Immature natural killer cell (primary cell): ENCODE measurements around the gene TPX2. TPM values are rescaled to one million over a fixed set of nuclear protein-coding genes. Genes with fewer than 3 reads are reported as not detected.

ENCODE experiments used
- DNase-seq, 3 donors: peaks; one replicate each; pipeline ENCODE4 v3.0.0; 2022; ENCODE audit warnings: mixed read lengths in 1 of 3
- H3K27ac Mint-ChIP-seq, 6 donors: one replicate each; pipeline ENCODE4 v1.8.0; 2020; ENCODE audit warnings: mixed read lengths in 6 of 6, mild to moderate bottlenecking in 5 of 6, inconsistent platforms in 4 of 6, moderate library complexity in 3 of 6
- H3K27me3 Mint-ChIP-seq, 3 donors: one replicate each; pipeline ENCODE4 v1.8.0; 2020 to 2021; ENCODE audit warnings: low read depth in 3 of 3, mild to moderate bottlenecking in 3 of 3, mixed read lengths in 3 of 3, moderate library complexity in 3 of 3, inconsistent platforms in 1 of 3
- H3K36me3 Mint-ChIP-seq, 3 donors: one replicate each; pipeline ENCODE4 v1.8.0; 2020; ENCODE audit warnings: mixed read lengths in 3 of 3, inconsistent platforms in 2 of 3, mild to moderate bottlenecking in 2 of 3
- H3K4me1 Mint-ChIP-seq, 2 donors: one replicate each; pipeline ENCODE4 v1.8.0; 2020; ENCODE audit warnings: inconsistent platforms in 2 of 2, mild to moderate bottlenecking in 2 of 2, mixed read lengths in 2 of 2, moderate library complexity in 1 of 2
- H3K4me3 Mint-ChIP-seq, 5 donors: one replicate each; pipeline ENCODE4 v1.8.0; 2020; ENCODE audit warnings: mild to moderate bottlenecking in 5 of 5, mixed read lengths in 5 of 5, inconsistent platforms in 3 of 5, moderate library complexity in 3 of 5
- H3K9me3 Mint-ChIP-seq, 6 donors: one replicate each; pipeline ENCODE4 v1.8.0; 2020; ENCODE audit warnings: mild to moderate bottlenecking in 6 of 6, mixed read lengths in 6 of 6, inconsistent platforms in 4 of 6, moderate library complexity in 3 of 6
- polyA plus RNA-seq, 3 donors: library from polyadenylated mRNA; unstranded; fragments of 300-500 nt; fragmentation: Illumina TruSeq; gene quantifications; one replicate each; pipeline ENCODE4 v1.2.3, GENCODE V29; 2021

The TPX2 gene
- polyA plus RNA-seq, 3 donors from 2014 or later = 1.2 to 3.0 (median 1.8) TPM

DNA sequence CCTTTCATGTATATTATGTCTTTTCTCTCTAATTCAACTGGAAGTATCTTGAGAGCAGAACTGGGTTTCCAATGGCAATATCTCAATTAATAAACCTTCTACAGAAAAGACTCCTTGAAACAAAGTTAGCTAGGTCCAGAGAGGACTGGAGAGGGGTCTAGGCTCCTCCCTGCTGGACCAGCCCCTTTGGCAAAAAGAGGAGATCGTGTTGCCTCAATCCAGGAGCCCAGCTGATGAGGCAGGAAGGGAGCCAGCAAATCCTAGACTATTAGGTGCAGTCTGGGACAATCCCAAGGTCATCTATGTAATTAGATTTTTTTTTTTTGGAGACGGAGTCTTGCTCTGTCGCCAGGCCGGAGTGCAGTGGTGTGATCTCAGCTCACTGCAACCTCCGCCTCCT lies 38.3 kb upstream of the TPX2 start:
- peaks cover 72 to 76% of the 10 kb centered on the region in 2 donors for H3K4me1 Mint-ChIP-seq
- peak overlapping the region in 4 of 5 donors; percentile 3 to 51 (median 30) for H3K4me3 Mint-ChIP-seq
- peaks cover 7 to 15% (median 14%) of the 10 kb centered on the region in 3 donors for H3K36me3 Mint-ChIP-seq
- H3K27me3 Mint-ChIP-seq = no peaks in the 10 kb centered on the region
- no peaks in the 10 kb centered on the region for H3K9me3 Mint-ChIP-seq
- H3K27ac Mint-ChIP-seq = peak overlapping the region; percentile 74 to 90 (median 84)
- DNase-seq = no peak

GRCh38 chr20:31701591-31701990 lies 37.5 kb upstream of the TPX2 start:
- Mint-ChIP-seq H3K36me3 (peaks cover 9 to 16% (median 15%) of the 10 kb centered on the region in 3 donors), H3K9me3 (no peaks in the 10 kb centered on the region), H3K27me3 (no peaks in the 10 kb centered on the region), H3K4me3 (peak overlapping the region in 2 of 5 donors; percentile 29 to 43), H3K27ac (peak overlapping the region; percentile 73 to 90 (median 88)), H3K4me1 (peaks cover 73 to 79% of the 10 kb centered on the region in 2 donors)
- no peak for DNase-seq

DNA sequence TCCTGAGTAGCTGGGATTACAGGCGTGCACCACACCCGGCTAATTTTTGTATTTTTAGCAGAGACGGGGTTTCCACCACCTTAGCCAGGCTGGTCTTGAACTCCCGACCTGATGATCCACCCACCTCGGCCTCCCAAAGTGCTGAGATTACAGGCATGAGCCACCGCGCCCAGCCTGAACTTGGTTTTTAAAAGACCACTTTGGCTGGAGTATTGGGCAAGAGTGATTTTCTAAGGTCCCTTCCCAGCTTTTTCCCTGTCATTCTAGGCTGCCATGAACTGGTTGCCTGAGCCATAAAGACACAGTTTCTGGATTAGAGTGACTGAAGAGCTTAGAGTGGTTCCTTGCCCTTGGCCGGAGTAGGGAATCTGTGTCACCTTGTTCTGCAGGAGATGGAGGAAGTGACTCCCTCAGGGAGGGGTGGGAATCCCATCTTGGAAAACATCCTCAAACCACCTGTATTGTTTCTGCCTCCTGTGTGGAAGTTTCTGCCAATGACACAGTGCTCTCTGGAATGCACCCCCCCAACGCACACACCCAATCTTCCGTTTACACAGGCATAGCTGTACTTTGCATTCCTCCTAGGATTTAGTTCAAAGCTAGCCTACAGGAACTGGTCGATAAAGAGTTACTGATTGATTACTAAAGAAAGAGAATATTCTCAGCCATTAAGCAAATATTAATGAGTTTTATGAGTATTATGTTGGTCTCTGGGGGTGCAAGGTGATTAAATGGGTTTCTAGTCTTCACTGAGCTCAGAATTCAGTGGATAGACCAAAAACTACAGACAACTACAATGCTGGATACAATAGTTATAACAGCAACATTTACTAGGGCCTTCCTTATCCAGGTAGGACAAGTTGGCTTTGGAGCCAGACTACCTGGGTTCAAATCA lies 34.6 kb upstream of the TPX2 start:
- Mint-ChIP-seq H3K36me3 (peaks cover 13 to 25% (median 19%) of the 10 kb centered on the region in 3 donors), H3K27ac (peak overlapping the region in 5 of 6 donors; percentile 53 to 83 (median 63)), H3K27me3 (no peaks in the 10 kb centered on the region), H3K4me1 (peaks cover 74 to 81% of the 10 kb centered on the region in 2 donors), H3K4me3 (no peak overlapping the region), H3K9me3 (no peaks in the 10 kb centered on the region)
- DNase-seq = no peak

DNA sequence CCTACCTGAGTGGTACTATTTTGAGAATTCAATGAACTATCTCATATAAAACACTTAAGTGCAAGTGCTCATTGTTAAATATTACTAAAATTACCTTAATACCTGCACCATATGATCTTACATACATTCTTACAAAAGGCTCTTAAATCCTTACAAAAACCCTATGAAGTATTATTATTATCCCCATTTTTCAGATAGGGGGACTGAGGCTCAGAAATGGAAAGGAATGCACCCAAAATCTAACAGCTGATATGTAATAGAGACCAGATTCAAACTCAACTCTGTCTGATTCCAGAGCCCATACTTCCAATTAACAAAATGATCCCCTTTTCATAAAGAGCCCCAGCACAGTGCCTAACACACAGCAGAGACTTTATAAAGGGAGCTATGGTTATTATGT lies 33.9 kb upstream of the TPX2 start:
- Mint-ChIP-seq H3K27ac (peak overlapping the region; percentile 6 to 83 (median 60)), H3K4me1 (peaks cover 72 to 80% of the 10 kb centered on the region in 2 donors)
- DNase-seq = no peak

DNA sequence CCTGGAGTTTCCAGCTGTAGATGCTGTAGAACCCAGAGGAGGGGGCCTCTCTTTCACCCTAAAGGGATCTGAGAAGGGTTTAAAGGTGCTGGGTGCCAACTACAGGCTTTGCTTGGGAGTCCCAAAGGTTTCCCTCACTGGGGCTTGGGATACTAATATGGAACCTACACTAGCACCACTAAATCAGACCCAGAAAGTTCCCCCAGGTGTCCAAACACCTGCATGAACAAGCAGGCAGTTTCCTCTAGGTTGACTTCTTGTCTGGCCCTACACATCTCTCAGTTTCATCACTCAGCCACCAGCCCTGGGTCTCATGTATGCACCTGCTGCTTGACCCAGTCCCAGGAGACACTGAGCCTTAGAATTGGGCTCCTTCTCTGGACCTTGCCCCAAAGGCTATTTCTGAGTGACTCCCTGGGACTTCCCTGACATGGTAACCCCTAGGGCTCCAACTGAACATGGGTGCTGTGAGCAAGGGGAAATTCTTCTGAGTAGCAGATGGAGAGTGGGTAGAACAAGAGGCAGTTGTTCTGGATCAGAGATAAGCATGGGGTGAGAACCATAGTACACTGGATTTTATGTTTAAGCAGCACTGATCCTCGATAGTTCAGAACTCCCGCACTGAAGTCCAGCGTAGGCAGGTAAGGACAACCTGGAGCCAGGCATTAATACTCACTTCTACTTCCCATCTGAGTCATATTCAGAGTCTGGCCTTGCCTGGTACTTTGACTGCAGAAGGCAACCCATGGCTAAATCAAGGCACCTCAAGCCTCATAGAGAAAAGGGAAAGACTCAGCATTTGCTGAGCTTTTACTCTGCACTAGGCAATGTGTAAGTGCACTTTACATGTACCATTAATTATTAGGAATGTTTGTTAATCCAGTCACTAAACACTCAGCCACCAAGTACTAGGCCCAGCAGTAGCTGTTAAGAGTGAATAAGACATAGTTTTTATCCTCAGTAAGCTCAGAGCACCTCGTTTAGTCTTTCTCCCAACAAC lies 33.2 kb upstream of the TPX2 start:
- Mint-ChIP-seq H3K4me3 (peak overlapping the region in 1 of 5 donors; percentile 10), H3K36me3 (peaks cover 14 to 24% (median 17%) of the 10 kb centered on the region in 3 donors), H3K4me1 (peaks cover 73 to 80% of the 10 kb centered on the region in 2 donors), H3K27me3 (no peaks in the 10 kb centered on the region), H3K9me3 (no peaks in the 10 kb centered on the region), H3K27ac (peak overlapping the region; percentile 71 to 88 (median 80))
- no peak for DNase-seq

More for the DNA sequence above, 33.9 kb upstream of the TPX2 start:
- no peaks in the 10 kb centered on the region for H3K9me3 Mint-ChIP-seq
- H3K27me3 Mint-ChIP-seq = no peaks in the 10 kb centered on the region
- H3K4me3 Mint-ChIP-seq = peak overlapping the region in 1 of 5 donors; percentile 9
- H3K36me3 Mint-ChIP-seq = peaks cover 18 to 29% (median 22%) of the 10 kb centered on the region in 3 donors

GRCh38 chr20:31706607-31707257 lies 32.4 kb upstream of the TPX2 start:
- DNase-seq = no peak
- Mint-ChIP-seq H3K9me3 (no peaks in the 10 kb centered on the region), H3K4me3 (peak overlapping the region in 1 of 5 donors; percentile 53), H3K27ac (peak overlapping the region; percentile 71 to 88 (median 80)), H3K27me3 (no peaks in the 10 kb centered on the region), H3K36me3 (peaks cover 13 to 23% (median 14%) of the 10 kb centered on the region in 3 donors), H3K4me1 (peaks cover 74 to 80% of the 10 kb centered on the region in 2 donors)

- no peaks in the 10 kb centered on the region for H3K9me3 Mint-ChIP-seq
Observed at GRCh38 chr20:31707258-31707615, 31.9 kb upstream of the TPX2 start.

DNA sequence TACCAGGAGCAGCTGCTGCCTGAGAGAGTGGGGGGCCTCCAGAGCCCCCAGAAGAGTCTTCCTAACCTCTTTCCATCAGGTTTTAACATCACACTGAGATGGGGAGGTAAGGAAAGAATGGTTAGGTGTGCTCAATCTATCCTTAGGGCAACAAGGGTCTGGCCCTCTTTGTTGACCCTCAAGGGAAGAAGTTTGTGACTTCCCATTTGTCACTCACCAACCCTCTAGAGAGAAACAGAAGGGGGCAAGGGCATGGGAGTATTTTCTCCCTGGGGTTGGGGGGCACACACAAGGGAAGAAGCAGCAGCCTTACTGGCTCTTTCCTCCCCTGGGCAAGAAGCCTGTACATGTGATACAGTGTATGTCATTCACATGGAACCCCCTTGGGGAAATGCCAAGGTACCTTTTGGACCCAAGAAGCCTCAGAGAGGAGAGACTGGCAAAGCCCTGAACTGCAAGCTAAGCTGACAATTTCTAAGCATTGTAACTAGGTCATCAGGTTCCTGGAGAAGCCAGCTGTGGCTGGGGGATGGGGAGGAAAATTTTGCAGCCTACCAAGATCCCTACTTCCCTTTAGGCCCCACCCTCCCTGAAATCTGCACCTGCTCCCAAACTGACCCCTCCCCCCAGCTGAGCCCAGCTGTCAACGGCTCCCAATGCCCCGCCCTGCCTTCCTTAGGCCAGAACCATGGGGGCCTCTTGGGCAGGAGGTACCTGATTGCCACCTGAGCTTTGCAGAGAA lies 30.9 kb upstream of the TPX2 start:
- Mint-ChIP-seq H3K4me1 (peaks cover 83 to 88% of the 10 kb centered on the region in 2 donors), H3K27ac (peak overlapping the region; percentile 53 to 85 (median 80)), H3K9me3 (no peaks in the 10 kb centered on the region), H3K4me3 (peak overlapping the region in 4 of 5 donors; percentile 2 to 51 (median 23)), H3K36me3 (peaks cover 14 to 20% (median 14%) of the 10 kb centered on the region in 3 donors), H3K27me3 (peaks cover 0 to 2% (median 0%) of the 10 kb centered on the region in 3 donors)
- DNase-seq = no peak

More at GRCh38 chr20:31707258-31707615, 31.9 kb upstream of the TPX2 start:
- Mint-ChIP-seq H3K4me1 (peaks cover 74 to 80% of the 10 kb centered on the region in 2 donors), H3K27ac (peak overlapping the region in 5 of 6 donors; percentile 74 to 88 (median 83)), H3K4me3 (peak overlapping the region in 1 of 5 donors; percentile 53), H3K36me3 (peaks cover 8 to 20% (median 11%) of the 10 kb centered on the region in 3 donors), H3K27me3 (no peaks in the 10 kb centered on the region)
- DNase-seq = no peak

DNA sequence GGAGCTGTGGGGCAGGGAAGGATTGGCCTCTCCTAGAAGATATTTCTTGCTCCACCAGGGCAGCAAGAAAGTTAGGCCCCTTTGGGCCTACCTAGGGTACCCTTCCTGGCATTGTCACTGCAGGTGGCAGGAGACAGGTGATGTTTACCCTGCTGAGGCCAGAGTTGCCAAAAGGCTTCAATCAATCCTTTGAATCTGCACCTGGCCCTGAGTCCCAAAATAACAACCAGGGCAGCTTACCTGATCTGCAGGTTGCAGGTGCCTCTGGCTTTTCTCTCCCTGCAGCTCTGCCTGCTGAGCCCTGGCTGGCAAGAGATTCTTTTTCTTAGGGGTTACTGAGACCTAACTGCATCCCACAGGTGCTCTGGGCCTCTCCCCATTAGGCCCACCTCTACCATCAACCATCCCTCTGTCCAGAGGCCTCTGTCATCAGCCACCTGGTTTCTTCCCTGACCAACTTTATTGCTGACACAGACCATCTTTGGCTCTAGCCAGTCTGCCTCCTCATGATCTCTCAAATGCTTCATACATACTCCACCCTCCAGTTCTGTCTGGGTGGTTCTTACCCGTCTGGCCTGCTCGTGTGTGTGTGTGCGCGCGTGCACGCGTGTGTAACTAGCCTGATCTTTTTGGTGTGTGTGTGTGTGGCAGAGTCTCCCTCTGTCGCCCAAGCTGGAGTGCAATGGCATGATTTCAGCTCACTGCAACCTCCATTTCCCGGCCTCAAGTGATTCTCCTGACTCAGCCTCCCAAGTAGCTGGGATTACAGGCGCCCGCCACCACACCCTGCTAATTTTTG lies 30.2 kb upstream of the TPX2 start:
- H3K4me1 Mint-ChIP-seq = peaks cover 90 to 96% of the 10 kb centered on the region in 2 donors
- DNase-seq = no peak
- H3K27ac Mint-ChIP-seq = peak overlapping the region; percentile 83 to 90 (median 84)
- peaks cover 0 to 2% (median 0%) of the 10 kb centered on the region in 3 donors for H3K27me3 Mint-ChIP-seq
- no peaks in the 10 kb centered on the region for H3K9me3 Mint-ChIP-seq
- H3K4me3 Mint-ChIP-seq = peak overlapping the region; percentile 17 to 72 (median 63)
- H3K36me3 Mint-ChIP-seq = peaks cover 14 to 22% (median 20%) of the 10 kb centered on the region in 3 donors

DNA sequence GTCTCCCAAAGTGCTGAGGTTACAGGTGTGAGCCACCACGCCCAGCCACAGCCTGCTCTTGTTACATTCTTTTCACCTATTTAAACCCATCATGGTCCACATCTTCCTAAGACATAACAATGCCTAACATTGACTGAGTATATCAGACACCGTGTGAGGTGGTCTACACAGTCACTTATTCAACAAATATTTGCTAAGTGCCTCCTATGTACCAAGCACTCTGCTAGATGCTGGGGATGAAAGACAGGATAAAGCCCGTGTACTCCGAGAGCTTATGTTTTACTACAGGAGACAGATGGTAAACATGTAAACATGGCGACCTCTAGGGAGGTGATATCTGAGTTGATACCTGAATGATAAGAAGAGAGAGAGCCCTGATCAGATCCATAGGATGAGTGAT lies 29.2 kb upstream of the TPX2 start:
- Mint-ChIP-seq H3K27ac (peak overlapping the region; percentile 83 to 95 (median 90)), H3K9me3 (no peaks in the 10 kb centered on the region), H3K4me1 (peaks cover 93 to 99% of the 10 kb centered on the region in 2 donors), H3K4me3 (peak overlapping the region; percentile 16 to 70 (median 22)), H3K36me3 (peaks cover 19 to 26% (median 23%) of the 10 kb centered on the region in 3 donors), H3K27me3 (peaks cover 0 to 2% (median 0%) of the 10 kb centered on the region in 3 donors)
- DNase-seq = no peak

DNA sequence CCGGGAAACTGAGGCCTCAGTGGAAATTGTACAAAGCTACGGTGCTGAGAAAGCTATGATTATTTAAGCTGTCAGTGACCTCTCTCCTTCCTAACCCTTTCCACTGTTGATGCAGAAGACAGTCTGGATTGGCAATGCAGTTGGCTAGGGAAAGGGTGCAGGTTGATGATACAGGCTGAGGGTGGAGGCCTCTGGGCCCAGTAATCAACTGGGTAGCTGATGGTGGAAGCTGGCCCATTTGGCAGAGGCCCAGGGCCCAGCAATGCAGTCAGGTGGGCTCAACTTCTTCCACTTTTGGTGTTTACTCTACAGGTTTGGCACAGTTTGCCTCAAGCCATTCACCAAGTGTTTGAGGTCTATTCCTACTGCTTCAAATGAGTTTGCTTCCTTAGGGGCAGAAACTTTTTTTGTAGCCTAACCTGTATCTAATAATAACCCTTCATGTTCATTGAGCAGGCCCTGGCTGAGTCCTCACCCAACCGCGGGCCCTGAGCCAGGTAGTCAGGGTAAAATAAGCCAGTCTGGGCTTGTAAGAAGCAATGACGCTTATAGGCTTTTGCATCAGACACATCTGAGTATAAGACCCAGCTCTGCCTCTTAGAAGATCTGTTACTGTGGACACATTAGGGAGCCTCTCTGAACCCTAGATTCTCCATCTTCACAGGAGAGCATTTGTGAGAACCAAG lies 28.5 kb upstream of the TPX2 start:
- Mint-ChIP-seq H3K9me3 (no peaks in the 10 kb centered on the region), H3K27ac (peak overlapping the region; percentile 83 to 95 (median 91)), H3K4me1 (peaks cover 93 to 99% of the 10 kb centered on the region in 2 donors), H3K27me3 (peaks cover 0 to 2% (median 0%) of the 10 kb centered on the region in 3 donors), H3K36me3 (peaks cover 23 to 26% (median 26%) of the 10 kb centered on the region in 3 donors), H3K4me3 (peak overlapping the region; percentile 16 to 70 (median 33))
- DNase-seq = no peak
